Fibroblast of mammary gland (primary cell): ENCODE measurements around the gene GSG1.

ENCODE experiments used
- DNase-seq: peaks from one replicate; pipeline ENCODE4 v3.0.0-alpha.2; 2010; ENCODE audit warnings: low read depth
- H3K4me3 ChIP-seq: 2 replicates; pipeline ENCODE4 v1.5.1; 2011; ENCODE audit warnings: low read depth, mild to moderate bottlenecking, low read length, moderate library complexity; ENCODE audit not compliant: control insufficient read depth
- CTCF ChIP-seq: conservative IDR thresholded peaks from 2 replicates; pipeline ENCODE4 v1.5.1; 2011; ENCODE audit warnings: low read depth, low read length, inconsistent platforms; ENCODE audit not compliant: control insufficient read depth, insufficient read depth

The GSG1 gene

GRCh38 chr12:13133886-13134285 is 30.4 kb upstream of the GSG1 start:
- no peak for TF ChIP-seq CTCF
- no peak overlapping the region for H3K4me3 ChIP-seq
- no peak for DNase-seq

GRCh38 chr12:13130981-13131380 is 27.5 kb upstream of the GSG1 start:
- no peak overlapping the region for H3K4me3 ChIP-seq
- no peak for DNase-seq
- TF ChIP-seq CTCF, result no peak

- DNase-seq, result no peak
- no peak for TF ChIP-seq CTCF
- no peak overlapping the region for H3K4me3 ChIP-seq
These were observed 25.0 kb upstream of the GSG1 start for GRCh38 chr12:13128291-13128965.

GRCh38 chr12:13127444-13127843 is 24.0 kb upstream of the GSG1 start:
- no peak for TF ChIP-seq CTCF
- DNase-seq, result no peak
- H3K4me3 ChIP-seq, result no peak overlapping the region

GRCh38 chr12:13126494-13126893 is 23.0 kb upstream of the GSG1 start:
- TF ChIP-seq CTCF, result no peak
- peak; percentile 37 for DNase-seq
- no peak overlapping the region for H3K4me3 ChIP-seq

GRCh38 chr12:13125996-13126395 is 22.5 kb upstream of the GSG1 start:
- no peak for TF ChIP-seq CTCF
- H3K4me3 ChIP-seq, result no peak overlapping the region
- no peak for DNase-seq

- DNase-seq, result peak; percentile 40
- no peak overlapping the region for H3K4me3 ChIP-seq
- no peak for TF ChIP-seq CTCF
These were observed 21.4 kb upstream of the GSG1 start for GRCh38 chr12:13124656-13125505.
